Effector CD8-positive, alpha-beta T cell (primary cell): ENCODE measurements around the gene RAB8B.
"Not testable (repeated sequence)": the region's sequence is repeated elsewhere in the genome, so short reads cannot be mapped to it uniquely, and the experiment has no call there.

Source experiments
- DNase-seq: peaks from one replicate; lab custom pipeline; 2025; lab: John Stamatoyannopoulos, UW

The RAB8B gene

DNA sequence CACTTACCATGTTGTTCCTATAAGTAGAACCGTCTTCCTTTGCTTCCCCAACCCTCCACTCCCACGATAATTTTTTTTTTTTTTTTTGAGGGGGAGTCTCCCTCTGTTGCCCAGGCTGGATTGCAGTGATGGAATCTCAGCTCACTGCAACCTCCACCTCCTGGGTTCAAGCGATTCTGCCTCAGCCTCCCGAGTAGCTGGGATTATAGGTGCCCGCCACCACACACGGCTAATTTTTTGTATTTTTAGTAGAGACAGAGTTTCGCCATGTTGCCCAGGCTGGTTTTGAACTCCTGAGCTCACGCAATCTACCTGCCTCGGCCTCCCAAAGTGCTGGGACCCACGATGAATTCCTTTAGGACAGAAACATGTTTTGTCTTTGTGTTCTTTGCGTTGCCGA, 19.4 kb downstream of the RAB8B start:
- not testable (repeated sequence) for DNase-seq

DNA sequence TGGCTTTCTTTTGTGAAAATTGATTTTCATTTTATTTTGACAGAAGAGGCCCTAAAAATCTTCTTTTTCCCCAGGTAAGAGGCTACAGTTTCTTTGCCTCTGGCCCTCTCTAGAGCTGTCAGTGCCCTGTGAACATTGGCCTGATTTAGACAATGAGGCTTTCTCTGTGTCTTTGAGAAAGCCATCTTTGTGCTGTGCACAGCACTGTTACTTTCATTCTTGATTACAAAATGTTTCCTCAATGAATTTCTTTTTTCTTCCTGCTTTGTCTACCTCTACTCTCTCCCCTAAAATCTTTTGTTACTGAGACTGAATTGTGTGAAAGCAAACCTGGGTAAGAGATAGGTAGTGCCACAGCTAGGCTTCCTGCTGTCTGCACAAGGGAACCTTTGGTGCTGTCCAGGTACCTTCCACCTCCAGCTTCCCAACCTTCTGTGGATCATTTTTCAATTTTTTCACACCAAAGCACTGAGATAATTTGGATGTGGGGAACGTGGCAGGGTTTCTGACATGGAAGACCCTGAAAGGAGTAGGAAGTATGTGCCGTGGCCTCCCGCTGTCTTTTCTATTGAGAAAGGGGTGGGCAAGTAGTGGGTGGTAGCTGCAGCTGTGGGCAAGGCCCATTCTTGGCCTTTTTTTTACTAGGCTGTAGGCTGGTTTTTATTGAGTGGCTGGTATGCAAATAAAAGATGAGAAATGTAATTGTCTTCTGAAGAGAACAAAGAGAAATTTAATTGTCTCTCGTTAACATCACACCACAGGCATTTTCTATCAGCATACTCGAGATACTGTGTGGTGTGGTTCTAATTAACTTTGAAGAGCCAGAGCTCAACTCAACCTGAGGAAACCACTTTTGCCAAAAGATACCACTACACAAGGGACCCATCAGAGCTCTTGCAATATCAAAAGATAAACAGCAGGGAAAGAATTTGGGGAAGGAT, 21.0 kb downstream of the RAB8B start:
- no peak for DNase-seq

DNA sequence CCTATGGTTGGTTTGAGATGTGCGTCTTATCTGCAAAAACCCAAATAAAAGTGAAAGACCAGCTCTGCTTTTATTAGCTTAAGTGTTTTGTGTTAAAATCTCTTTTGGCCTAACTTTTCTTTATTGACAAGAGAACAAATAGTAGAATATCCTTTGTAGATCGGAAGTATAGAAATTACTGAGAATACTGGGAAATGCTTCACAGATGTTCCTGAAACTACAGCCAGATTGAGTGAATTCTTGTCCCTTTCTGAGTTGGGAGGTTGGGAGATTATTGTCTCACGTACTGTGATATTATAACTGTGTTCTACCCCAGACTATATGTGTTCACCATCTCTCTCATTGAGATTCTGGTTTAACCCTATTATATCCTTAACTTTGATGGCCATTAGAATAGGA, 21.7 kb downstream of the RAB8B start:
- DNase-seq, result no peak

DNA sequence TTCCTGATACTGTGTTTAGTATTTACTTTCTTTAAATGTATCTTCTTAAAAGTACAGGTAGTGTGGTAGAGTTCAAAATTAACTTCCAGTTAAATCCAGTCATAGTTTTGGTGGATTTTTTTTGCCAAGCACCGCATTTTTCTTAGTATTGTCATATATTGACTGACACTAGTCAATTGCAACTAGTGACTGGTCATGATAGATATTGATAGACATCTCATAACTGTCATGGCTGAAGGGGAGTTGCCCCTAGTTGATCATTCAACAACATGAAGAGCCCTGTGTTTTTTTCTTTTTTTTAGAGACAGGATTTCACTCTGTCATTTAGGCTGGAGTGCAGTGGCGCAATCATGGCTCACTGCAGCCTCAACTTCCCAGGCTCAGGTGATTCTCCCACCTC, 22.1 kb downstream of the RAB8B start:
- no peak for DNase-seq

DNA sequence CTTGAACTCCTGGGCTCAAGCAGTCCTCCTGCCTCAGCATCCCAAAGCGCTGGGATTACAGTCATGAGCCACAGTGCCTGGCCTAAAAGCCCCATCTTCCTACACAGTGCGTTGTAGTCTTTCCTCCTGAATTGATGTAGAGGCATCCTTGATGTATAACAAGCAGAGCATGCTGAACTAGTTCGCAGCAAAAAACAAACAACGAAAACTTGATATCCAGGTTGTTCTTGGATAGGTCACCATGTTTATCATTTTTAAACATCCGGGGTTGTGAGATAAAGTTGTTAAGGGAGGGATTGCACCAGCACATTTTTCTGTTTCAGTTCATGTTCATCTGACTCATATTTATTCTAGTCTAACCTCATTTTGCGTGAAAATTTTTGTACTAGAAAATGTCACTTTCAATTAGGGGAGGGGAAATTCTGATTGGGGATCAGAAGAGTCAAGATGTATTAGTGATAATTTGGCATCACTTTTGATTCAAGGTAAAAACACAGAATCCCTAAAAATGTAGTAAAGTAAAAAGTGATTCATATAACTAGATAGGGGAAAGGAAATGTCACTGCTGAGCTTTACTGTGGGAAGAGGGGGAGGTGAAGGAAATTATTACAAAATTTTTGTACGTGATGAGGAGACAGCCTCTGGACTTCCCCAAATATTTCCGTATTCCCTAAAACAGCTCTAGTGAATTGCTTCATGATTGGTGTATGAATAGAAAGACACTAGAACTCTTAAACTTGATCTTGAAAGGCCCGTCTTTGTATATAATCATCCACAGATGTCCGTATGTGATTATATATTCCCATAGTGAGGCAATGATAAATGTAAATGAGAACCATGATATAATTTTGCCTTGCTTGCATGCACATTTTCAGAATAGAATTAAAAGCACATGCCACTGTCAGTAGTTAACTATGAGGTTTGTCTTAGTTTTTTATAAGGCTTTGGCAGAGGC, 22.9 kb downstream of the RAB8B start:
- DNase-seq, result no peak

DNA sequence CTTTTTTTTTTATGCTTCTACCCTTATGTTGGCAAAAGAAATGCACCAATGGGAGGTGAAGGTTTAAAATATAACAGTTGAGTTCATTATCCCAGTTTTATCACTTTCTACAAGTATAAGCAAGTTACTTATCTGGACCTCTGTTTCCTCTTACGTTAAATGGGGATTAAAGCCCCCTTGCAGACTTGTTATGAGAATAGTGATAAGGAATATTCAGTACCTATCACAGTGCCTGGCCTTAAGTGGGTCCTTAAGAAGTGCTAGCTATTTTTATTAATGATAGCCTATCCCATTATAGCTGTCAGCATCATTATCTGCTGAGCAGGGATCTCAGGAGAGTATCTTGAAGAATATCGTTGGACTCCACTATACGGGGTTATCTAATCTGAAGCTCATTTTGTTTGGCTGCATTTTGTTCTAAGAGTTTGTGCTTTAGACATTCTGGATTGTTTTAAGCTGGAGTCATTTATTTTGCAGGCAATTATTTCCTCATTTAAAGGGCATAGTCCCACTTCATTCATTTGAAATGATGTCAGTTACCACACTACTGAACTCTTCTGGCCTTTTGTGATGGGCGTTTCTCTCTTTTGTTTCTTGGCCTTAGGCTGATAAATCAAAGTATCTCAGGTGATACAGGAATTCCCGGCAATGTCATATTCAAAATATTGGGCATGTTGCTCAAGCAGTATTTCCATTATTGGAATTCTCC, 28.8 kb downstream of the RAB8B start:
- no peak for DNase-seq

DNA sequence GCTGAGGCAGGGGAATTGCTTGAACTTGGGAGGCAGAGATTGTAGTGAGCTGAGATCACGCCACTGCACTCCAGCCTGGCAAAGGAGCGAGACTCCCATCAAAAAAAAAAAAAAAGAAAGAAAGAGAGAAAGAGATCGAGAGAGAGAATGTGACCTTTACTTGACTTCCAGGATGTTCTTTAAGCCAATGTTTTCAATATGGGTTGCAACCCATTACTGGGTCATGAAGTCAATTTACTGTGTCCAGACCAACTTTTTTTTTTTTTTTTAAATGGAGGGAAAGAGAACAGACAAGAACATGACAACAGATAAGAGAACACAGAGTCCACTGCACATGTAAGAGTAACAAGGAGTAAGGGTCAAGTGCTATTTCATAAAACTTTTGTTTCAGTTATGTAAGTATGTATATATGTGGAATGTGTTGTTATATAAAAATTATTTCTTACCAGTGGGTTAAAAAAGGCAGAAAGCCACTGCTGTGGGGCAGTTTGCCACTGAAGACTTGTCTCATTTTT, 29.8 kb downstream of the RAB8B start:
- DNase-seq, result no peak

DNA sequence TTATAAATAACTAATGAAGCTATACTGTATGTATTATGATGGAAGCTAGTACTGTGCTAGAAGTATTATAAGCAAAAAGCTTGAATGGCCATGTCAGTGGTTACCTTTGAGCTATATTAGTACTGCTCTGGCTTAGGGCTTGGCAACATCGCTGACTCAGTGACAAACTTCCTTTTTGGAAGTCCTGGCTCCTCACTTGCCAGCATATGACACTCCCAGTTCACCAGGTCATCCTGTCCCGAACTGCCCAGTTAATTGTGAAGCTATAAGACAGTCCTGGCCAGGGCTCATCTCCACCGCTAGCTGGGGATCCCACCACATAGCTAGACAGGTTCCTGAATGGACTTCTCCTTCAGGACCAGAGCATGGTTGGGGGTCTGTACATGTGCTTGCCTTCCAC, 31.9 kb downstream of the RAB8B start:
- DNase-seq, result no peak

DNA sequence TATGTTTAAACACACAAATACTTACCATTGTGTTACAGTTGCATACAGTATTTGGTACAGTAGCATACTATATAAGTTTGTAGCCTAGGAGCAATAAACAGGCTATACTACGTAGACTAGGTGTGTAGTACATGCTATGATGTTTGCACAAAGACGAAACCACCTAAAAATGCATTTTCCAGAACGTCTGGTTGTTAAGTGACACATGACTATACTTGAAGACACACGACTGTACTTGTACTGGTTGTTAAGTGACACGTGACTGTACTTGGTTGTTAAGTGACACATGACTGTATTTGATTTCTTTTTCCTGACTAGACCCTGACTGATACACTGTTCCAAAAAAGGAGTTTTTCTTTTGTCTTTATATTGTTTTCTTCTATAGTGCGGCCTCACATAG, 34.1 kb downstream of the RAB8B start:
- DNase-seq, result no peak

DNA sequence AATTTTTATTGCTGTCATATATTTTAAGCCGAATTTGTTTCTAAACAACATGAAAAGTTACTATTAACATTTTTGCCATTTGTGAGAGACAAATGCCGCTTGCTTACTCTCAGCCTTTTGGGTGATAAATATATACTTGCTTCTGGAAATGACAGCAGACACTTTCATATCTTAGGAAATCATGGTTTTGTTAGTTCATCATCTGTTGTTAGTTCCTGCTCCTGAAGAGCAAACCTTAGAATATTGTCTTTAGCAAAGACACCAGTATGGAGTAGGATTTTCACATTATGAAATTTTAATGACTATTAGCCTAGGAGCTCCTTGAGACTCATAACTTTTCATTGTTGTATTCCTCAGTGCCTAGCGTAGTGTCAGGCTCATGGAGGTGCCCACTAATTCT, 36.0 kb downstream of the RAB8B start:
- DNase-seq, result no peak

DNA sequence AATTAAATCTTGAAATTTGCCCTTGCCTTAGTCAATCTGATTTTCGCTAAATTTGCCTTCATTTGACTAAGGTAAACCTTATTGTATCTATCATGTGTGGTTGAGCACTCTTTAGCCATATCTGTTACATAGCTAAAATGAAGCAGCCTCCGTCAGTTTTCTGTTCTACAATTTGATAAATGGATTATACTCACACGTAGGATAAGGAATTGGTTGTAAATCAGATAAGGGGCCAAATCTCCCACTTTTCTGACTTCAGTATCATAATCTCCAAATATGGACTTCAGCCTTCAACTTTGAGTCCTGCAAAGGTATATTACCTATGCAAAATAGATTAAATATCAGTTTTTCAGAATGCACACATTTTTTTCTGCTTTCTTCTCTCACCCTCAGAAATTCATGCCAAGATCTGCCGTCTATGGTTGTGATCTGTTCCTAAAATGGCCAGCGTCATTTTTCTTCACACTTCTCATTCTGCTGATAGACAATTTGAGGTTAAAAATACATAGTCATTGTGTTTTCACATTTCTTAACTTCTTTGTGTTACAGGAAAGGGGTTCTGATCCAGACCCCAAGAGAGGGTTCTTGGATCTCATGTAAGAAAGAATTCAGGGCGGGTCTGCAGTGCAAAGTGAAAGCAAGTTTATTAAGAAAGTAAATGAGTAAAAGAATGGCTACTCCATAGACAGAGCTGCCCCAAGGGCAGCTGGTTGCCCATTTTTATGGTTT, 36.9 kb downstream of the RAB8B start:
- DNase-seq, result no peak

DNA sequence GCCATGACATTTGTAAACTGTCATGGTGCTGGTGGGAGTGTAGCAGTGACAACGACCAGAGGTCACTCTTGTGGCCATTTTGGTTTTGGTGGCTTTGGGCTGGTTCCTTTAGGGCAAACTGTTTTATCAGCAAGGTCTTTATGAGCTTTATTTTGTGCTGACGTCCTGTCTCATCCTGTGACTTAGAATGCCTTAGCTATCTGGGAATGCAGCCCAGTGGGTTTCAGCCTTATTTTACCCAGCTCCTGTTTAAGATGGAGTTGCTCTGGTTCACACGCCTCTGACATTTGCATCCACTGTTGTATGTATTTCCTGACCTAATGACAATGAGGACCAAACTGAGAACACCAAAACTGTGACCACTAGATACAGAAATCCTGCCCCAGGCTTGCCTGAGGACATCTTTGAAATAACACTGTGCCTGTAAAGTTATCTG, 37.6 kb downstream of the RAB8B start:
- DNase-seq, result no peak

DNA sequence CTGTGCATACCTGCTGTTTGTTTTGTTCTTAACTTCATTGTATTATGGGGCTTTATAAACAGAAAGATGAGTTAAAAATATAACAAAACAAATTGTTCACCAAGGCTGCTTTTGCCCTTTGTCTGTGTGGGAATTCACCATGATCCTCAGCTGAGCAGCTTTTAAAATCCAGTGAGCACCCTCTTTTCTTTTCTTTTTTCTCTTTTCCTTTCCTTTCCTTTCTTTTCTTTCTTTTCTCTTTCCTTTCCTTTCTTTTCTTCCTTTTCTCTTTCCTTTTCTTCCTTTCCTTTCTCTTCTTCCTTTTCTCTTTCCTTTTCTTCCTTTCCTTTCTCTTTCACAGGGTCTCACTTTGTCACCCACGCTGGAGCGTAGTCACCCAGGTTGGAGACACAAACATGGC, 38.3 kb downstream of the RAB8B start:
- no peak for DNase-seq

DNA sequence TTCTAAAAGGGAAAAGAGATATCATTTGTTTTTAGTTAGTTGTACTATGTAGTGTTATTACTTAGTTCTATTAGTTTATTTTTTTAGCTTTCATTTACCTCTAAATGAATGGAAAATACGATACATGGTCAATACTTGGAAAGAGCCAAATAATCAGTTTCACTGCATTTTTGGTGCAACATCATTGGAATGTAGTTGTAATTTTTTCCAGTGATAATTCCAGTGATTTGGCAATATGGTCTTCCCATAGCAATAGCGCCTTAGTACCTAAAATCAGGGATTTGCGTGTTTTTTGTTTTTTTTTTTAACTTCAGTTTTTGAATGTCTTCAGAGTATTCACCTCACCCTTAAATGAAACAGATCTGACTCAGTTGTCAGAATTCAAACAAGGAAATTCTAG, 41.8 kb downstream of the RAB8B start:
- DNase-seq, result no peak

DNA sequence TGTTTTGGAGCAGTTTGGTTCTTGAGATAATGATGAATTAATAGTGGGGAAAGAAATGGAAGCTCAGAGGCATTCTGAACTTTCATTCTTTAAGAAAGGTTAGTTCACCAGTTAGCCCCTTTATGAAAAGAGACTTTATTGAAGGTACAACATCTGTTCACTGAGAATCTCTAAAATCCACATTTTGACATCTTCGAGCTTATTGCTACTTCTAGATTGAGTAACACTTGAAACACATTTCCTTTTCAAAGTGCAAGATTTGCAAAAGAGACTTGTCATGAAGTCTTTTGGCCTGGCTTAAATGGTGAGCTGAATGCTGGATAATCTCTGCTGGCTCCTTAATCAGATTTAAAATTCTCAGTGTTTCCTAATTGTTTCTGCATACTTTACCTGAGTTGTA, 42.3 kb downstream of the RAB8B start:
- DNase-seq, result no peak

DNA sequence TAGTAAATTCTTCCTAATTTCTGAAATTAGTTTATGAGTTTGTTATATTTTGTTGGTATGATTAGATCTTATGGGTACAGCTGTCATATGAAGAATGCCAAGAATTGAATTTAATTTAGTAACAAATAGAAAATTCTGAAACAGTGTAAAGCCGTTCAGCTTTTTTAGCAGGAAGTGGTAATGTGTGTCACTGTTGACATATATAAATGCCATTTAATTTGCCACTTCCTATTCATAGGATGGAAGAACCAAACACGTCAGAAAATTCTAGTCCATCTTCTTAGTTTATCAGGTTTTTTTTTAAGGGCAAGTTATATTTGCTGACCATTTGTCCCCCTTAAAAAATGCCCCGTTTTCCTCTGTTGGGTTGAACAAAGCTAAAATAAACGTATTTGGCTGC, 43.0 kb downstream of the RAB8B start:
- no peak for DNase-seq

DNA sequence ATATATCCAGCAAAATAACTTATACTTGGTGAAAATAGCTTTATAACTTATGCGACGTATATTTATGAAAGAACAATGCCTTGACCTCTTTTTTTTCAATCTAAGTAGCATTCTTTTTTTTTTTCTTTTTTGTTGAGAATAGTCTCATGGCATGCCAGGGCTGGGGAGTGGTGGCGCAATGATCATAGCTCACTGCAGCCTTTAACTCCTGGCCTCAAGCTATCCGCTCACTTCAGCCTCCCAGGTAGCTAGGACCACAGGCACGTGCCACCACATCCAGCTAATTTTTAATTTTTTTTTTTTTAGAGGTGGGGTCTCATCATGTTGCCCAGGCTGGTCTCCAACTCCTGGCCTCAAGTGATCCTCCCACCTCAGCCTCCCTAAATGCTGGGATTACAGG, 43.5 kb downstream of the RAB8B start:
- DNase-seq, result no peak

DNA sequence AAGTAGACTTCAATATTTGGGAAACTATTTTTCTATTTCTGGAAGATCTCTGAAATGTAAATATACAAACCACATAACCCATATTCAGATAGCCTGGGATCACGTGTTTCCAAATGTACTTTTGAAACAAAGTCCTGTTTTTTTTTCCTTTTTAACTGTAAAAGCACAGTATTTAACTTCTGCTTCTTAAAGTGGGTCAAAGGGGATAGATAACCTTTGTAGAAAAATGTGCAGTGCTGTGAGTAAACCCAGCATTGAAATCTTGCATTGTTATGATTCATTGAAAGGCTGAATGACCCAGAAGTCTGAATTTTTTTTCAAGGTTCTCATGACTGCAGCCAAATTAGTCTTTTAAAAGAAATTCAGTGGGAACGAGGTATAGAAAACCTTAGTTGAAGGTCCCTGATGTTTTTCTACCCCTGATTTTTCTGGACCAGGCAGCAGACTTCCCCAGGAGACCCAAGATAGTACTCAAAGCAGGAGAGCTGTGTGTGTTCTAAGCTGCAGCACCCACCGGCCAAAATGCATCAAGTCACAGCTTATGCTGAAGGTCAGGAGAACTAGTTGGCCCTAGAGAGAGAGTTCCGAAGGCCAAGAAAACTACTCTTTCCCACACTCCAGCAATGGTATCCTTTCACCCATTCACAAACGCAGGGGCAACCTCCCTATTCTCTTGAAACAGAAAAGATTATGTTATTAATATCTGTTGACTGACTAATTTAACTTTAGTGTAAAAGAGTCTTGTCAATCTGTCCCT, 44.4 kb downstream of the RAB8B start:
- DNase-seq, result no peak

DNA sequence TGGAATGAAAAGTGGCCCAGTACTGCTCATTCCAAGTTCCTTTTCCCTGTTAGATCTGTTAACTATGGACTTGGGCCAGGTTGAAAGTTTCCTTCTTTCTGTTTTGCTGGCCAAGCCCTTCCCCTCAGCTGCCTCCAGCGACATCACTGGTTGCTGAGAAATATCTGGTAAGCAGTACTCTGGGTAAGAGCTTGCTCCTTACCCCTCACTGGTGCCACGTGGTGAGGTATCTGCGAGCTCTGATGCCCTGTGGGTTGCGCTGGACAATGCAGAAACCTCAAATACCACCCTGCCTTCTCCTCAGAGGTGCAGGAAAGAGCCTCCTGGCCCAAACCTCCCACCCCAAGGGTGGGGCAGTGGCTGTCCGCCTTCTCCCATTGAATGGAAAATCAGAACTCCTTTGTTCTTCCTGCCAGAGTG, 45.1 kb downstream of the RAB8B start:
- no peak for DNase-seq

DNA sequence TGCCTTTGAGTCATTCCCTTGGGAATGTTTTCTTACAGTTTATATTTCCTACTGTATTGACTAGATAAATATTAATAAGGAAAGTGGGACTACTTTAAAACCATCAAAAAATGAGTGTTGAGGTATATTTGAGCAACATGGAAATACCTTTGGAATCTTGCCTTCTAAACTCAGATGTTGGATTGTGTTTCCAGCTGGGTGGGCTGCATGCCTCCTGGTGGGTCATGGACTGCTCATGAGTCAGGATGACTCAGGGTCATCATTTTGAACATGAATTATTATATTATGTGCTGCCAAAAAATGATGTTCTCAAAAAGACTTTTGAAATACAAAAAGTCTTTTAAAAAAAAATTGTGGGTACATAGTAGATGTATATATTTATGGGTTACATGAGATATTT, 46.9 kb downstream of the RAB8B start:
- DNase-seq, result no peak
